HepG2 (cell line): ENCODE measurements around the gene GNB4. TPM values are rescaled to one million over a fixed set of nuclear protein-coding genes. Genes with fewer than 3 reads are reported as not detected.

Experiments
- ATAC-seq: fragments of 200-7000 bp; cut with Tn5 transposase; 3 replicates; pipeline ENCODE4 v1.9.1; 2020; ENCODE audit warnings: mild to moderate bottlenecking, moderate library complexity
- BruUV-seq: library from RNA; stranded (reverse); fragments of 400-500 nt; replicated peaks from 2 replicates; lab custom pipeline; 2021; lab: Mats Ljungman, UMichigan
- CTCF ChIA-PET: fragments of 300-600 bp; formaldehyde crosslinking; extraction: SDS; loops from one replicate; lab custom pipeline; 2021; ENCODE audit warnings: low total read pairs, inconsistent platforms, low intra/inter-chr PET ratio; lab: Yijun Ruan, JAX
- POLR2A ChIA-PET: fragments of 350-600 bp; sonication (Branson Sonifier 250); formaldehyde crosslinking; loops from one replicate; lab custom pipeline; 2020; ENCODE audit warnings: antibody characterized with exemption, inconsistent platforms; lab: Yijun Ruan, JAX
- DNase-seq: peaks from one replicate; pipeline ENCODE4 v3.0.0-alpha.2; 2015; ENCODE audit warnings: low spot score
- FAIRE-seq: peaks from 3 replicates; lab custom pipeline; 2011; peaks lifted over from hg19 to GRCh38; lab: Jason Lieb, UNC
- H2AFZ ChIP-seq: one replicate; pipeline ENCODE4 v1.6.1; 2011; ENCODE audit warnings: low read length, inconsistent platforms
- H3K27ac ChIP-seq: fragments of 300-600 bp; 3 replicates; pipeline ENCODE4 v1.8.0; 2011; ENCODE audit warnings: mixed run types, mild to moderate bottlenecking, mixed read lengths, low read length, inconsistent platforms; ENCODE audit not compliant: insufficient read depth; ENCODE audit errors: extremely low read length
- H3K27me3 ChIP-seq, 2 experiments: fragments of 200-600 bp in 1 of 2; 2 replicates in 1 of 2; 3 replicates in 1 of 2; pipeline versions ENCODE4 v1.6.0 to v1.8.0; 2011; ENCODE audit warnings: low read length in 2 of 2, mild to moderate bottlenecking in 2 of 2, moderate library complexity in 2 of 2, inconsistent platforms in 1 of 2; ENCODE audit not compliant: insufficient read depth in 2 of 2, control insufficient read depth in 1 of 2
- H3K36me3 ChIP-seq, 2 experiments: fragments of 200-600 bp in 1 of 2; replicated peaks in 1 of 2; 2 replicates in 1 of 2; 3 replicates in 1 of 2; pipeline versions ENCODE4 v1.5.1 to v1.8.0; 2011; ENCODE audit warnings: low read length in 2 of 2, inconsistent platforms in 1 of 2; ENCODE audit not compliant: insufficient read depth in 2 of 2, control insufficient read depth in 1 of 2
- H3K4me1 ChIP-seq: 2 replicates; pipeline ENCODE4 v1.5.1; 2012; ENCODE audit warnings: low read length, inconsistent platforms; ENCODE audit not compliant: insufficient read depth
- H3K4me2 ChIP-seq: 2 replicates; pipeline ENCODE4 v1.6.0; 2011; ENCODE audit warnings: low read depth, low read length, inconsistent platforms
- H3K4me3 ChIP-seq, 3 experiments: fragments of 200-600 bp in 1 of 3; sonication (generic), shearing (Covaris generic) in 1 of 3; replicated peaks in 1 of 3; 2 replicates each; pipeline ENCODE4 v1.5.1; 2011 to 2016; ENCODE audit warnings: low read length in 3 of 3, inconsistent platforms in 2 of 3, low read depth in 2 of 3, mild to moderate bottlenecking in 2 of 3, control low read depth in 1 of 3, mixed read lengths in 1 of 3; ENCODE audit not compliant: insufficient read depth in 1 of 3
- H3K79me2 ChIP-seq: one replicate; pipeline ENCODE4 v1.6.1; 2011; ENCODE audit warnings: low read length, inconsistent platforms; ENCODE audit not compliant: insufficient read depth
- H3K9ac ChIP-seq: 2 replicates; pipeline ENCODE4 v1.6.0; 2011; ENCODE audit warnings: mild to moderate bottlenecking, low read depth, low read length, inconsistent platforms; ENCODE audit not compliant: insufficient read depth
- H3K9me3 ChIP-seq: 2 replicates; pipeline ENCODE4 v1.5.1; 2012; ENCODE audit warnings: mild to moderate bottlenecking, low read length
- H4K20me1 ChIP-seq: 2 replicates; pipeline ENCODE4 v1.6.0; 2011; ENCODE audit warnings: inconsistent platforms, mild to moderate bottlenecking, low read length, moderate library complexity; ENCODE audit not compliant: insufficient read depth
- CBX2 ChIP-seq, 2 experiments: fragments of 200-600 bp in 1 of 2; sonication (generic); formaldehyde crosslinking in 1 of 2; IDR thresholded peaks; 2 replicates each; pipeline versions ENCODE4 v1.7.0 to v1.8.1; 2018 to 2022; ENCODE audit warnings: low read depth in 2 of 2, low read length in 1 of 2, mild to moderate bottlenecking in 1 of 2, missing genetic modification reagents in 1 of 2
- POLR2AphosphoS5 ChIP-seq: IDR thresholded peaks from 2 replicates; pipeline ENCODE4 v1.6.1; 2012; ENCODE audit warnings: low read depth, low read length
- WIZ ChIP-seq: sonication (generic); formaldehyde crosslinking; IDR thresholded peaks from 2 replicates; pipeline ENCODE4 v1.5.1; 2020; ENCODE audit warnings: mild to moderate bottlenecking, missing genetic modification reagents
- ZNF30 ChIP-seq: sonication (generic); formaldehyde crosslinking; IDR thresholded peaks from 2 replicates; pipeline ENCODE4 v1.5.0; 2020; ENCODE audit warnings: mild to moderate bottlenecking, missing genetic modification reagents
- WGBS: methylation state at CpG from one replicate; pipeline ENCODE4 v1.1.6; 2017; ENCODE audit warnings: low lambda C conversion rate; 5-methylcytosine and 5-hydroxymethylcytosine counted together
- in situ Hi-C: cut with HindIII; loops from 2 replicates; pipeline ENCODE4 v1.10.0; 2017; ENCODE audit warnings: low pct_unique_long_range_greater_than_20kb; ENCODE audit not compliant: extremely low pct_ligation_motif_present
- intact Hi-C: fragments of 100-400 bp; cut with micrococcal nuclease; formaldehyde crosslinking; loops from one replicate; pipeline ENCODE4 v1.10.0; 2022; ENCODE audit not compliant: unreplicated experiment
- polyA plus RNA-seq, 8 experiments: library from polyadenylated mRNA; depleted of rRNA in 3 of 8; stranded (reverse) in 7 of 8; unstranded in 1 of 8; fragments of >200 nt; fragmentation: Illumina TruSeq in 4 of 8; extraction: Trizol in 4 of 8; gene quantifications; 2 replicates each; pipeline versions ENCODE4 v1.2.1 to v1.2.3, GENCODE V29; 2011 to 2016; ENCODE audit warnings: low read depth in 4 of 8, missing spikeins in 1 of 8, mixed read lengths in 1 of 8; ENCODE audit not compliant: insufficient read depth in 1 of 8
- total RNA-seq, 5 experiments: library from RNA; depleted of rRNA; stranded (reverse); fragments of >200 nt; fragmentation: Illumina TruSeq; extraction: Trizol; gene quantifications; 2 replicates each; pipeline ENCODE4 v1.2.3, GENCODE V29; 2016; ENCODE audit warnings: low read depth in 1 of 5
- TF ChIP-seq, protein P1 (sequence below): sonication (generic); formaldehyde crosslinking; conservative IDR thresholded peaks from 2 replicates; pipeline ENCODE4 v1.8.1; 2023; ENCODE audit warnings: missing genetic modification reagents
- TF ChIP-seq, protein P2 (sequence below): IDR thresholded peaks from 2 replicates; pipeline ENCODE4 v1.6.1; 2016; ENCODE audit warnings: mild to moderate bottlenecking

The GNB4 gene
- total and polyA plus RNA-seq, 2 of the 13 experiments (the other 11 are each of a cell fraction or from before 2014, with no cell fraction given), result 0.07 to 0.13 TPM

DNA sequence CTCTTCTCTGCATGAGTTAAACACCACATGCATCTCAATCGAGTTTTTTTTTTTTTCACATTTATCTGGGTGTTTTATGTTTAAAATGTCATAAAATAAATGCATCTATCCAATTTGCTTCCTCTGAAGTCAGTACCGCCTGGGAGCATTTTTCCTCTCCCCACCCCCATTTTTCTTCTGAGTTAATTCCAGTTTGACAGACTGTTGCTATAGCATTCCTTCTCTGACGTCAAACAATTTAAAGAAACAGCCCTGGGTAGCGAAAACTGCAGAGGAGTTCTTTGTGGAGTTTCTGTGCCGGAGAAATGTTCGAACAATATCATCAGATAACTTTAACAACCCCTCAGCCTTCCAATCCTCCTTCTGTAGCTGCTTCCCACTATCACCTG, 900 bp upstream of the GNB4 start:
- no peak for ATAC-seq
- FAIRE-seq, result no peak
- peaks cover 0 to 28% of the 10 kb centered on the region in 2 experiments; a peak in 3 of 5 replicates for H3K27me3 ChIP-seq
- H3K4me2 ChIP-seq, result peak overlapping the region; percentile 66
- TF ChIP-seq CBX2 (IDR thresholded peaks at IDR 0.05; ENCODE audit: low read depth, low read length), result peak; percentile 80; the same call in 1 of the 2 replicates
- TF ChIP-seq CBX2 (CRISPR knock-in tag; IDR thresholded peaks at IDR 0.05; ENCODE audit: low read depth), result no peak
- TF ChIP-seq ZNF30, result no peak
- TF ChIP-seq, protein P1, sequence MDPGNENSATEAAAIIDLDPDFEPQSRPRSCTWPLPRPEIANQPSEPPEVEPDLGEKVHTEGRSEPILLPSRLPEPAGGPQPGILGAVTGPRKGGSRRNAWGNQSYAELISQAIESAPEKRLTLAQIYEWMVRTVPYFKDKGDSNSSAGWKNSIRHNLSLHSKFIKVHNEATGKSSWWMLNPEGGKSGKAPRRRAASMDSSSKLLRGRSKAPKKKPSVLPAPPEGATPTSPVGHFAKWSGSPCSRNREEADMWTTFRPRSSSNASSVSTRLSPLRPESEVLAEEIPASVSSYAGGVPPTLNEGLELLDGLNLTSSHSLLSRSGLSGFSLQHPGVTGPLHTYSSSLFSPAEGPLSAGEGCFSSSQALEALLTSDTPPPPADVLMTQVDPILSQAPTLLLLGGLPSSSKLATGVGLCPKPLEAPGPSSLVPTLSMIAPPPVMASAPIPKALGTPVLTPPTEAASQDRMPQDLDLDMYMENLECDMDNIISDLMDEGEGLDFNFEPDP (CRISPR knock-in tag), result no peak
- TF ChIP-seq, protein P2, sequence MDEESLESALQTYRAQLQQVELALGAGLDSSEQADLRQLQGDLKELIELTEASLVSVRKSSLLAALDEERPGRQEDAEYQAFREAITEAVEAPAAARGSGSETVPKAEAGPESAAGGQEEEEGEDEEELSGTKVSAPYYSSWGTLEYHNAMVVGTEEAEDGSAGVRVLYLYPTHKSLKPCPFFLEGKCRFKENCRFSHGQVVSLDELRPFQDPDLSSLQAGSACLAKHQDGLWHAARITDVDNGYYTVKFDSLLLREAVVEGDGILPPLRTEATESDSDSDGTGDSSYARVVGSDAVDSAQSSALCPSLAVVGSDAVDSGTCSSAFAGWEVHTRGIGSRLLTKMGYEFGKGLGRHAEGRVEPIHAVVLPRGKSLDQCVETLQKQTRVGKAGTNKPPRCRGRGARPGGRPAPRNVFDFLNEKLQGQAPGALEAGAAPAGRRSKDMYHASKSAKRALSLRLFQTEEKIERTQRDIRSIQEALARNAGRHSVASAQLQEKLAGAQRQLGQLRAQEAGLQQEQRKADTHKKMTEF (CRISPR knock-in tag), result no peak
- no peak for TF ChIP-seq WIZ (CRISPR knock-in tag)
- TF ChIP-seq POLR2AphosphoS5, result no peak
- in situ Hi-C loops, result loop anchor here (5.0 kb wide), 1 partner anchor 105 kb away; no protein-coding TSS in a partner anchor
- ChIA-PET POLR2A (no interaction called here), CTCF (no interaction called here)
- no peaks in the 10 kb centered on the region for H4K20me1 ChIP-seq
- H3K9ac ChIP-seq, result no peak overlapping the region
- DNase-seq, result no peak
- 59% methylated on average over 6 of the region's 6 CpGs for WGBS
- no TSS peak for BruUV-seq
- H3K27ac ChIP-seq, result no peak overlapping the region
- no peaks in the 10 kb centered on the region for H3K9me3 ChIP-seq
- peaks cover 17% of the 10 kb centered on the region for H3K4me1 ChIP-seq
- intact Hi-C loops, result no loop called here
- no peaks in the 10 kb centered on the region for H3K79me2 ChIP-seq
- H3K36me3 ChIP-seq, result no peaks in the 10 kb centered on the region
- peak overlapping the region in 1 of 3 experiments; percentile 67; a peak in 1 of 6 replicates for H3K4me3 ChIP-seq
- H2AFZ ChIP-seq, result no peak overlapping the region
